Epithelial cell of proximal tubule (primary cell): ENCODE measurements around the gene DBNDD2. TPM values are rescaled to one million over a fixed set of nuclear protein-coding genes. Genes with fewer than 3 reads are reported as not detected.

Experiments
- DNase-seq: peaks from one replicate; pipeline ENCODE4 v3.0.0-alpha.2; 2011; ENCODE audit warnings: low read depth
- H3K4me3 ChIP-seq: 2 replicates; pipeline ENCODE4 v1.5.1; 2011; ENCODE audit warnings: low read depth, mild to moderate bottlenecking, low read length
- CTCF ChIP-seq: conservative IDR thresholded peaks from 2 replicates; pipeline ENCODE4 v1.5.1; 2012; ENCODE audit warnings: low read depth, mild to moderate bottlenecking, low read length
- total RNA-seq: library from RNA; depleted of rRNA; stranded (reverse); fragments of >200 nt; gene quantifications from 2 replicates; pipeline ENCODE4 v1.2.3, GENCODE V29; 2015

The DBNDD2 gene
- total RNA-seq, 1 donor from 2014 or later: 49.6 TPM

- H3K4me3 ChIP-seq: no peak overlapping the region
- TF ChIP-seq CTCF: peak; percentile 31
- no peak for DNase-seq
Measured at GRCh38 chr20:45459606-45460005, 51.5 kb downstream of the DBNDD2 start.

Other genes with a start within 250 kb of the DBNDD2 start
- not detected in 2 replicates for gene PI3, start 233.4 kb upstream of the DBNDD2 start, total RNA-seq
- gene SEMG1, start 201.3 kb upstream of the DBNDD2 start, total RNA-seq: not detected in 2 replicates
- gene SEMG2, start 186.9 kb upstream of the DBNDD2 start, total RNA-seq: not detected in 2 replicates
- gene SLPI, start 153.7 kb upstream of the DBNDD2 start, total RNA-seq: 20.5 and 68.1 TPM in 2 replicates
- not detected in 2 replicates for gene RBPJL, start 101.4 kb upstream of the DBNDD2 start, total RNA-seq
- not detected in 2 replicates for gene MATN4, start 100.0 kb upstream of the DBNDD2 start, total RNA-seq
- gene SDC4, start 59.9 kb upstream of the DBNDD2 start, total RNA-seq: 153 and 239 TPM in 2 replicates
- 22.6 and 30.3 TPM in 2 replicates for gene SYS1, start 45.1 kb upstream of the DBNDD2 start, total RNA-seq
- not detected in 2 replicates for gene TP53TG5, start 30.0 kb upstream of the DBNDD2 start, total RNA-seq
- 59.9 and 71.0 TPM in 2 replicates for gene PIGT, start 7.9 kb downstream of the DBNDD2 start, total RNA-seq
- gene WFDC2, start 61.5 kb downstream of the DBNDD2 start, total RNA-seq: 14.7 and 53.3 TPM in 2 replicates
- not detected in 2 replicates for gene SPINT3, start 107.3 kb downstream of the DBNDD2 start, total RNA-seq
- not detected in 2 replicates for gene WFDC6, start 131.2 kb downstream of the DBNDD2 start, total RNA-seq
- not detected in 2 replicates for gene EPPIN, start 139.1 kb downstream of the DBNDD2 start, total RNA-seq
- gene WFDC8, start 171.0 kb downstream of the DBNDD2 start, total RNA-seq: not detected in 2 replicates
- gene WFDC10A, start 221.4 kb downstream of the DBNDD2 start, total RNA-seq: not detected in 2 replicates
- gene WFDC9, start 223.0 kb downstream of the DBNDD2 start, total RNA-seq: not detected in 2 replicates